HG03159 (cell line): ENCODE measurements around the gene FOLR3.
"Not testable (repeated sequence)": the region's sequence is repeated elsewhere in the genome, so short reads cannot be mapped to it uniquely, and the experiment has no call there.

Experiments
- ATAC-seq: cut with Tn5 transposase; IDR thresholded peaks from one replicate; pipeline ENCODE4 v1.9.1; 2021; ENCODE audit warnings: mild to moderate bottlenecking, moderate library complexity; ENCODE audit not compliant: unreplicated experiment

Gene FOLR3

DNA sequence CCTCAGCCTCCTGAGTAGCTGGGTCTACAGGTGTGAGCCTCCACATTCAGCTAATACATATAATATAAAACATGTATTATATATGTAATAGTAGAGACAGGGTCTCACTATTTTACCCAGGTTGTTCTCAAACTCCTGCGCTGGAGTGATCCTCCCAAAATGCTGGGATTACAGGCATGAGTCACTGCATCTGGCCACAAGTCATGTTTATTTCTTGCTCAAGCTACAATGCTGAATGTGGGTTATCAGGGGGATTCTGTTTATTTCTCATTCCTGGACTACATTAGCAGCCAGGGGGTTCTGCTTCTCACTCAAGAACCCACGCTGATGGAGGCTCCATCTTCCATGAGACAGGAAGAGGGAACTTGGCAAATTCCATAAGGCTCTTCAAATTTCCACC is 24.8 kb downstream of the FOLR3 start:
- no peak for ATAC-seq

DNA sequence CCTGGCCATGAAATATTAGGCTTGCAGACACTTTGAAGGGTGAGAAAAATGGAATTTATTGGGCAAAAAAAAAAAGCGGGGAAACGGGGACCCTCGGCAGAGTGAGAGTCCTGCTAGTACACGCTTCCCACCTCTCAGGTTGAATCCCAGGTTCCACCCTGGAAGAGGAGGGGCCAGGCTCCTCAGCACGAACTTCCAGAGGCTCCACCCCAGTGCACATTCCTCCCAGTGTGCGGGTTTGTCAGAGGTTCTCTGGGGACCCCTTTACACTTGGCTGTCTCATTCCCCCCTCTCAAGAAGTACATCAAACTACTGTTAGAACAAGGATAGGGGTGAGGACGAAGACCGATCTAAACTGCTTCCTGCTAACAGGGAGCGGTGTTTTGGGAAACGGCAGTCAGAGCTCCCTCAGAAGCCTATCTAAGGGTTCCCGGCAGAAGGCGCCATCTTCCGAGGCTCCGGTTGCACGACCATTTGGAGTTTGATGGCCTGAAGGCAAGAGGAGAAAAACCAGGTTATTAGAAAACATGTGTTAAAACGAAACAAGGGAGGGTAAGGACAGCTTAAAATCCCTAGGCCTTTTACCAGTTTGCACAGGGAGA is 27.5 kb downstream of the FOLR3 start:
- ATAC-seq = no peak

DNA sequence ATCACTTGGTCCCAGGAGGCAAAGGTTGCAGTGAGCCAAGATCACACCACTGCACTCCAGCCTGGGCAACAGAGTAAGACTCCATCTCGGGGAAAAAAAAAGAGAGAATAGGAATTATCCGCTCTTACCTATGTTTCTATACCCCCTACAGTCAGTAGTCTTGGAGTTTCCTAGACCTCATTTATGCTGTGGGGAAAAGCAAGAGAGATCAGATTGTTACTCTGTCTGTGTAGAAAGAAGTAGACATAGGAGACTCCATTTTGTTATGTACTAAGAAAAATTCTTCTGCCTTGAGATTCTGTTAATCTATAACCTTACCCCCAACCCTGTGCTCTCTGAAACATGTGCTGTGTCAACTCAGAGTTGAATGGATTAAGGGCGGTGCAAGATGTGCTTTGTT is 28.7 kb downstream of the FOLR3 start:
- ATAC-seq = not testable (repeated sequence)

DNA sequence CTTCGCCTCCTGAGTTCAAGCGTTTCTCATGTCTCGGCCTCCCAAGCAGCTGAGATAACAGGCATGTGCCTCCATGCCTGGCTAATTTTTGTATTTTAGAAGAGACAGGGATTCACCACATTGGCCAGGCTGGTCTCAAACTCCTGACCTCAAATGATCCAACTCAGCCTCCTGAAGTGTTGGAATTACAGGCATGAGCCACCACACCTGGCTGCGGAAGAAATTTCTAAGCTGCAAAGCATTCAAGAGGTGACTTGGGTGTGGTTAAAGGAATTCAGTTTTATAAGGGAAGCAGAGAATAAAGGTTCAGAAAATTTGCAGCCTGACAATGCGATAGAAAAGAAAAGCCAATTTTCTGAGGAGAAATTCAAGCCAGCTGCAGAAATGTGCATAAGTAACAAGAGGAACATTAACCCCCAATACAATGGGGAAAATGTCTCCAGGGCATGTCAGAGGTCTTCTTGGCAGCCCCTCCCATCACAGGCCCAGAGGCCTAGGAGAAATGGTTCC is 33.6 kb downstream of the FOLR3 start:
- ATAC-seq = not testable (repeated sequence)

DNA sequence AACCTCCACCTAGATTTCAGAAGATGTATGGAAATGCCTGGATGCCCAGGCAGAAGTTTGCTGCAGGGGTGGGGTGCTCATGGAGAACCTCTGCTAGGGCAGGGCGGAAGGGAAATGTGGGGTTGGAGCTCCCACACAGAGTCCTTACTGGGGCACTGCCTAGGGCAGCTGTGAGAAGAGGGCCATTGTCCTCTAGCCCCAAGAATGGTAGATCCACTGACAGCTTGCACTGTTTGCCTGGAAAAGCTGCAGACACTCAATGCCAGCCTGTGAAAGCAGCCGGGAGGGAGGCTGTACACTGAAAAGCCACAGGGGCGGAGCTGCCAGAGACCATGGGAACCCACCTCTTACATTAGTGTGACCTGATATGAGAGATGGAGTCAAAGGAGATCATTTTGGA is 34.2 kb downstream of the FOLR3 start:
- ATAC-seq = not testable (repeated sequence)

DNA sequence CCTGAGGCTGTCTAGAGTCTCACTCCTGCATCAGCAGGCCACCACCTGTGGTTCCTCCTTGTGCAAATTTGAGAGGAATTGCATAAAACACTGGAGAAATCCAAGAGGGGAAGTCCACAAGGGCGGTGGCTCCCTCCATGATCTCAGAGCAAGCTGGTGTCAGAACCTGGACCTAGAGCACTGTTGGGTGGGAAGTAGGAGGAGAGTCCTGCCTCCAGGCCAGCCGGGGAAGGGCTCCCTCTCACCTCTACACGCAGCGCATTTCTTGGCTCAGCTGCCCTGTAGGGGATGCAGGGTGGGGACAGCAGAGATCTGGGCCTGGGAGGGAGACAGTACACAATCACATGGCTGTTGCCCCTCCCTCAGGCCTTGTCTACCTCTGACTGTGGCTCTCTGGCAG is 36.5 kb downstream of the FOLR3 start:
- ATAC-seq = not testable (repeated sequence)

DNA sequence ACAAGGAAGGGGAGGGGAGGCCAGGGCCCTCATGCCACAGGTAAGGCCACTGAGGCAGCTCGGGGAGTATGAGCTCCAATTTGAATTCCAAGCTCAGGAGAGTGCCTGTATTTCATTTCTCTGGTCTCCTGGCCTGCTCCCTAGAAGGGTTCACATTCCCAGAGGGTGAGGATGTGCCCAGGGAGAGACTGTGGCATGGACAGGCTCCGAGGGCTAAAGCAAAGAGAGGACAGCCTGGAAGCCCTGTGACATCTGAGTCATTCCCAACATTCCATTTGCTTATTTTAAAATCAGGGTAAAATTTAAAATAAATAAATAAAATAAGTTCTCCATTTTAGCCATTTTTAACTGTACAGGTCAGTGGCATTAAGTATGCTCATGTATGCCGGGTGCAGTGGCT is 37.8 kb downstream of the FOLR3 start:
- no peak for ATAC-seq

DNA sequence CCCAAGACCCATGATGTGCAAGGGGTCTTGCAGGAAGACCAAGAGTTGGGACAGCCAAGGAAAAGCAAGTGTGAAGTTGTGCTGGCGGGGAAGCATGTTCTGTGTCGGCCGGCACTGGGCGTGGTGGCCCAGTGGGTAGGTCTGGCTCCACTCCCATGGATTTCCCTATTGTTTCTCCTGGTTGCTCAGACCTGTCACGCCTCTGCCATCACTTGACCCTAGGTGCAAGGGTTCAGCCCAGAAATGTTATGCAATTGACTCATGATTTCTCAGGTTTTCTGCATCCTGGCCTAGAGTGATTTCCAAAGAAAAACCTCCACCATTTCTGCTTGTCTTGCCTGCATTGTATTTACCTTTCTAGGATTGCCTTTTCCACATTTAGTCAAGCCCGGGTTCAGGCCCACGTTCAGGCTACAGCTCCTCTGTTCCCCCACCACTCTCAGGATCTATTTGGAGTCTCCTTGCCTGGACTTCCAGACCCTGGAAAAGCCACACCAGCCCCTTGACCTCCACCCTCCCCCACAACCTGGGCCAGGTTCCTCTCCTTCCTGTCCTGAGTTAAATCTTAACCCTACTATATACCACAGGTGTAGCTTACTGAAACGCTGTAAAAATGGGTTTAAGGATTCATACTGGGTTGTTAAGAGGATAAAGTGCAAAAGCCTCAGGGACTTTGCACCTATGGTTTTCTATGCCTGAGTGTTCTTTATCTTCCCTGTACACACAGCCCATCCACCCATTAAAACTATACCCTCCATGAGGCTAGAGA is 39.0 kb downstream of the FOLR3 start:
- ATAC-seq = no peak

DNA sequence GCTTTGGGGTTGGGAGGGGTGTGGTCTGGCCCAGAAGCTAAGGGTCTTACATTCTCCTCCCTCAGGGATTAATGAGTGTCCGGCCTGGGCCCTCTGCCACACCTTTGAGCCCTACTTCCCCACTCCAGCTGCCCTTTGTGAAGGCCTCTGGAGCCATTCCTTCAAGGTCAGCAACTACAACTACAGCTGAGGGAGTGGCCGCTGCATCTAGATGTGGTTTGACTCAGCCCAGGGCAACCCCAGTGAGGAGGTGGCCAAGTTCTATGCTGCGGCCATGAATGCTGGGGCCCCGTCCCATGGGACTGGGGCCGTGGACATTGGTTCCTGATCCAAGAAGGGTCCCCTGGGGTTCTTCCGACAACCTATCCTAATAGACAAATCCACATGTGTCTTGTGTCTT is 42.1 kb downstream of the FOLR3 start:
- ATAC-seq = no peak

DNA sequence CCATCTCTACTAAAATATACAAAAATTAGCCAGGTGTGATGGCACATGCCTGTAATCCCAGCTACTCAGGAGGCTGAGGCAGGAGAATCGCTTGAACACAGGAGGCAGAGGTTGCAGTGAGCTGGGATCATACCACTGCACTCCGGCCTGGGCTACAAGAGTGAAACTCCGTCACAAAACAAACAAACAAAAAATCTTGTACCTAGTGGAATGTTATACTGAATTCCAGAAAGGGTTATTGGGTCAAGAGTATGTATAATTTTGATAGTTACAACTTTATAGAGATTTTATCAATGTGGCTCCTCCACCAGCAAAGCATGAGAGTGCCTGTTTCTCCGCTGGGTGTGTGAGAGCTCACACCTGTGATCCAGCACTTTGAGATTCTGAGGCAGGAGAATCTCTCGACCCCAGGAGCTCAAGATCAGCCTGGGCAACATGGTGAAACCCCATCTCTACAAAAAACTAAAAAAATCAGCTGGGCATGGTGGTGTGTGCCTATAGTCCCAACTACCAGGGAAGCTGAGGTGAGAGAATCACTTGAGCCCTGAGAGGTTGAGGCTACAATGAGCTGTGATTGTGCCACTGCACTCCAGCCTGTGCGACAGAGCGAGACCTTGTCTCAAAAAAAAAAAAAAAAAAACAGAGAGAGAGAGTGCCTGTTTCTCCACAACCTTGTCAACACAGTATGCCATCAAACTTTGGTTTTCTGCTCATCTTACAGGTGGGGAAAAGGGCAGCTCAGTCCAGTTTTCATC is 43.7 kb downstream of the FOLR3 start:
- no peak for ATAC-seq

DNA sequence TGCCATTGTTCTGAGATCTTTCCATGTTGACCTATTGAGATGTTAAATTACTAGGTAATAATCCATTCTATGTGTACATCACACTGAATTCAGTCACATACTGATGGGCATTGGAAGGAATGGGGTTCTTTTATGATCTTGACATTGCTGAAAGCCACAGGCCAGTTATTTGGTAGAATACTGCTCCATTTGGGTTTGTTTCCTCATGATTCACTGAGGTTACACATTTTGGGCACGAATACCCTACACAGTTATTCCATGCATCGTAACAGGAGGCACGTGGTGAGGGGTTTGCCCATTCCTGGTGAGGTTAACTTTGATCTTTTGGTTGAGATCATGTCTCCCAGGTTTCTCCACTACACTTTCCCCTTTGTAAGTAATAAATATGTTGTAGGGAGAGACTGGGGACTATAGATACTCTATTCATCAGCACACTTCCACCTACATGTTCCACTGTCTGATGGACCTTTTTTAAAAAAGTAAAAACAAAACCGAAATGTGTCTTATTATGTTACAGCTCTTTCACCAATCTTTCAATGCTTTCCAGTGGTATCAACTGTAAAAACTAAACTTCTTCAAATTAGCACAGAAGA is 44.4 kb downstream of the FOLR3 start:
- ATAC-seq = no peak

DNA sequence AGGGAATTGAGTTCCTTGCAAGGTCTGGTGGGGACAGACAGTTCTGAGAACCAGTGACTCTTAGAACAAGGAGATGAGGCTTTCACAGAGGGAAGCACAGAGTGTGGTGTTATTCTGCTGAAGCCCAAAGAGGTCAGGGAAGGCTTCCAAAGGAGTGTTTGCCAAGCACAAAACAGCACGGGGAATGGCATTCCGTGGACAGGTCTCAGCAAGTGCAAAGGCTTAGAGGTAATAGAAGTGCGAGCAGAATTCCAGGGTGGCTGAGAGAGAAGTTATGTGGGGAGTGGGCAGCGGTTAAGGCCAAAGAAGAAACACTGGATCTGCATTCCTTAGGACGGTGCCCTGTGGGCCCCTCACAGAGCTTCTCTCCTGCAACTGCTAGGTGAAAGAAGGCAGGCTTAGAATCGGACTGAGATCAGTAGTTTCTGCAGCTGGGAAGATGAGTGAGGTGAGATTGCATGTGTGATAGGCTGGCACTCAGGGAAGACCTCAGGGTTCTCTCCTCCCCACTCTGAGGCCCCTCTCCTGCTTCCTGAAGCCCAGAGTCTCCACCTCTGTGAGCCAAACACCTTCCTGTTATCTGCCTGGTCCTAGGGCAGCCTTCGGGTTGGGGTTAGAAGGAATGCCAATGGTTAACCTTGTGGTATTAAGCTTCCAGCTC is 45.5 kb downstream of the FOLR3 start:
- not testable (repeated sequence) for ATAC-seq

DNA sequence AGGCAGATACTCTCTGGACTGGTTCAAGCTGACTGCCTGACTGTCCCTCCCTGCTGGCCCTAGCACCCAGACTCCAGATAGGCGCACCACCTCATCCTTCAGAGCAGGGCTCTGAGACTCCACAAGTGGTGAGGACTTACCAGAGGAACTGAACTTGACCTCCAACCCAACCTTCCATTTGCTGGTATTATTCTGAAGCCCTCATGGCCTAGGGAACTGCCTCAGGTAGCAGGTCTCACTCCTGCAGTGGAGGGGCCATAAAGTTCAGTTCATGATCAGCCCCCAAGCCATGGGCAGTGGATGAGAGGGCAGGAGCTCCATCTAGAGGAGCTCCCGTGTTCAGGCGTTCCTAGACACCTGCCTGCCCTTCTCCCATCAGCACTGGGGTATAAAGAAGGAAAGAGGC is 46.0 kb downstream of the FOLR3 start:
- ATAC-seq = not testable (repeated sequence)

DNA sequence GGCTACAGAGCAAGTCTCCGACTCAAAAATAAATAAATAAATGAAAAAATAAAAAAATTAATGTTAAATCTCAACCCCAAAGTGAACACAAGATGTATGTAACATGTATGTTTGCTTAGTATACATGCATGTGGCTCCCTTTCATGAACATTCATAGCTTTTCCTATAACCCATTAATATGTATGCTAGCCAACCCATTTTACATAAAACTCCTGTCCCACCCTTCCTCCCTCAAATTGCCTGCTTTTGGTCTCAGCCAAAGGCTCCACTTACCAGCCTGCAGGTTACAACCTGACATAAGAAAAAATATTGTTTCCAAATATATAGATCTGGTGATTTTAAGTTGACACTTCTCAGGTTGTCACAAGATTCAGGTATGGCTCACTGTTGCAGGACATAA is 52.7 kb downstream of the FOLR3 start:
- no peak for ATAC-seq
